HepG2 (cell line): Measurements from ENCODE around the gene ABCG5. TPM values are rescaled to one million over a fixed set of nuclear protein-coding genes. Genes with fewer than 3 reads are reported as not detected.

Experiments used
- ESRRA ChIP-seq: sonication (generic); formaldehyde crosslinking; IDR thresholded peaks from 2 replicates; pipeline ENCODE4 v1.5.1; 2020; ENCODE audit warnings: mild to moderate bottlenecking, low read depth, missing genetic modification reagents
- MYNN ChIP-seq: sonication (generic); formaldehyde crosslinking; IDR thresholded peaks from 2 replicates; pipeline ENCODE4 v1.4.0; 2020; ENCODE audit warnings: mild to moderate bottlenecking, low read depth, missing genetic modification reagents
- NR2C2 ChIP-seq: sonication (generic); formaldehyde crosslinking; IDR thresholded peaks from 2 replicates; pipeline ENCODE4 v1.4.0; 2020; ENCODE audit warnings: missing genetic modification reagents, mild to moderate bottlenecking, moderate library complexity, borderline replicate concordance
- NR2F1 ChIP-seq, 2 experiments: fragments of 450-650 bp in 1 of 2; formaldehyde crosslinking in 1 of 2; IDR thresholded peaks; 2 replicates each; pipeline versions ENCODE4 v1.5.0 to v1.6.1; 2016 to 2020; ENCODE audit warnings: mild to moderate bottlenecking in 1 of 2, missing compliant biosample characterization in 1 of 2, missing genetic modification reagents in 1 of 2, moderate library complexity in 1 of 2
- REXO4 ChIP-seq: sonication (generic); formaldehyde crosslinking; IDR thresholded peaks from 2 replicates; pipeline ENCODE4 v1.8.0; 2022; ENCODE audit warnings: missing genetic modification reagents, mild to moderate bottlenecking, borderline replicate concordance
- SIN3A ChIP-seq: IDR thresholded peaks from 2 replicates; pipeline ENCODE4 v1.6.1; 2011; ENCODE audit warnings: low read depth, mild to moderate bottlenecking, control low read depth, low read length, borderline replicate concordance
- SOX5 ChIP-seq: IDR thresholded peaks from 2 replicates; pipeline ENCODE4 v1.6.1; 2016; ENCODE audit warnings: borderline replicate concordance
- TSC22D2 ChIP-seq: sonication (generic); formaldehyde crosslinking; IDR thresholded peaks from 2 replicates; pipeline ENCODE4 v1.5.1; 2020; ENCODE audit warnings: missing genetic modification reagents, mild to moderate bottlenecking, borderline replicate concordance
- ZBTB21 ChIP-seq: sonication (generic); formaldehyde crosslinking; IDR thresholded peaks from 2 replicates; pipeline ENCODE4 v1.4.0; 2020; ENCODE audit warnings: missing genetic modification reagents
- ZFP90 ChIP-seq: sonication (generic); formaldehyde crosslinking; IDR thresholded peaks from 2 replicates; pipeline ENCODE4 v1.8.0; 2022; ENCODE audit warnings: missing genetic modification reagents, mild to moderate bottlenecking, inconsistent platforms, borderline replicate concordance
- ZKSCAN1 ChIP-seq: fragments of 150-350 bp; IDR thresholded peaks from 2 replicates; pipeline ENCODE4 v1.6.1; 2014; ENCODE audit warnings: low read length
- ZNF839 ChIP-seq: sonication (generic); formaldehyde crosslinking; IDR thresholded peaks from 2 replicates; pipeline ENCODE4 v1.4.0; 2020; ENCODE audit warnings: missing genetic modification reagents, mild to moderate bottlenecking, borderline replicate concordance
- ZNF891 ChIP-seq: sonication (generic); formaldehyde crosslinking; IDR thresholded peaks from 2 replicates; pipeline ENCODE4 v1.5.0; 2020; ENCODE audit warnings: mild to moderate bottlenecking, missing genetic modification reagents
- polyA plus RNA-seq, 8 experiments: library from polyadenylated mRNA; depleted of rRNA in 3 of 8; stranded (reverse) in 7 of 8; unstranded in 1 of 8; fragments of >200 nt; fragmentation: Illumina TruSeq in 4 of 8; extraction: Trizol in 4 of 8; gene quantifications; 2 replicates each; pipeline versions ENCODE4 v1.2.1 to v1.2.3, GENCODE V29; 2011 to 2016; ENCODE audit warnings: low read depth in 4 of 8, missing spikeins in 1 of 8, mixed read lengths in 1 of 8; ENCODE audit not compliant: insufficient read depth in 1 of 8
- total RNA-seq, 5 experiments: library from RNA; depleted of rRNA; stranded (reverse); fragments of >200 nt; fragmentation: Illumina TruSeq; extraction: Trizol; gene quantifications; 2 replicates each; pipeline ENCODE4 v1.2.3, GENCODE V29; 2016; ENCODE audit warnings: low read depth in 1 of 5
- TF ChIP-seq, protein P1 (sequence below): sonication (generic); formaldehyde crosslinking; IDR thresholded peaks from 2 replicates; pipeline ENCODE4 v1.4.0; 2020; ENCODE audit warnings: missing genetic modification reagents, mild to moderate bottlenecking, borderline replicate concordance
- TF ChIP-seq, protein P2 (sequence below): sonication (generic); formaldehyde crosslinking; IDR thresholded peaks from 2 replicates; pipeline ENCODE4 v1.8.0; 2022; ENCODE audit warnings: mild to moderate bottlenecking, missing genetic modification reagents, moderate library complexity
- TF ChIP-seq, protein P3 (sequence below): sonication (generic); formaldehyde crosslinking; IDR thresholded peaks from 2 replicates; pipeline ENCODE4 v1.5.0; 2020; ENCODE audit warnings: mild to moderate bottlenecking, missing genetic modification reagents, borderline replicate concordance

The ABCG5 gene
- total and polyA plus RNA-seq, 2 of the 13 experiments (the other 11 are each of a cell fraction or from before 2014, with no cell fraction given), result 15.1 to 39.0 TPM

DNA sequence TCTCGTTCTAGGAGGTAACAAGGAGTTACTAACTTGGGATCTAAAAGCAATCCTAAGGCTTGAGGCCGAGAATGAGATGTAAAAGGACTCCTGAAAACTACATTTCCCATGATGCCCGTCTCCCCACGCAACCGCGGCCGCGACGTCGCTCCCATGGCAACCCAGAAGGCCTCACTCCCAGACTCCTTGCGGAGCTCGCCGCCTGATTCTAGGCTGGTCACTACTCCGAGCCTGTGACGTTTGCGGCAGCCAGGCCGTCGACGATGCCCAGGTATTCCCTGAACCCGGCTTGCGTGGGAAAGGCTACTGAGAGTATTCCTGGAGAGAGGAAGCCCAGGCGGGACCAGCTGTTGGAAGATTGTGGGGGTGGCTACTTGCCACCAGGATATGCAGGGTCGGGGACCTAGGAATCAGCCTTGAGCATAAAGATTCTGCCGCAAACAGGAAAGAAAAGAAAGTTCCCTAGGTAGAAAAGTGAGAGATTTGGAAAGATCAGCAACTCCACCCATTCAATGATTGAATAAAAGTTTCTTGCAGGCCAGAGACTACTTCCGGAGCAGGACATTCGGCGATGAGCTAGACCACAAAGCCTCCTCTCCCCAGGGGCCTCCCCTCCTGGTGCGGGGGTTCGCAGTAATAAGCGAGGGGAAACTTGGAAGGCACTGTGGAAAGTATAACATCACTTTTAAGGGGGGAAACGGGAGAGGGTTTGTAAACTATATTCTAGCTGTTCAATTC lies 64.6 kb downstream of the ABCG5 start, which contains the start of gene DYNC2LI1 (continued):
- TF ChIP-seq, protein P1, sequence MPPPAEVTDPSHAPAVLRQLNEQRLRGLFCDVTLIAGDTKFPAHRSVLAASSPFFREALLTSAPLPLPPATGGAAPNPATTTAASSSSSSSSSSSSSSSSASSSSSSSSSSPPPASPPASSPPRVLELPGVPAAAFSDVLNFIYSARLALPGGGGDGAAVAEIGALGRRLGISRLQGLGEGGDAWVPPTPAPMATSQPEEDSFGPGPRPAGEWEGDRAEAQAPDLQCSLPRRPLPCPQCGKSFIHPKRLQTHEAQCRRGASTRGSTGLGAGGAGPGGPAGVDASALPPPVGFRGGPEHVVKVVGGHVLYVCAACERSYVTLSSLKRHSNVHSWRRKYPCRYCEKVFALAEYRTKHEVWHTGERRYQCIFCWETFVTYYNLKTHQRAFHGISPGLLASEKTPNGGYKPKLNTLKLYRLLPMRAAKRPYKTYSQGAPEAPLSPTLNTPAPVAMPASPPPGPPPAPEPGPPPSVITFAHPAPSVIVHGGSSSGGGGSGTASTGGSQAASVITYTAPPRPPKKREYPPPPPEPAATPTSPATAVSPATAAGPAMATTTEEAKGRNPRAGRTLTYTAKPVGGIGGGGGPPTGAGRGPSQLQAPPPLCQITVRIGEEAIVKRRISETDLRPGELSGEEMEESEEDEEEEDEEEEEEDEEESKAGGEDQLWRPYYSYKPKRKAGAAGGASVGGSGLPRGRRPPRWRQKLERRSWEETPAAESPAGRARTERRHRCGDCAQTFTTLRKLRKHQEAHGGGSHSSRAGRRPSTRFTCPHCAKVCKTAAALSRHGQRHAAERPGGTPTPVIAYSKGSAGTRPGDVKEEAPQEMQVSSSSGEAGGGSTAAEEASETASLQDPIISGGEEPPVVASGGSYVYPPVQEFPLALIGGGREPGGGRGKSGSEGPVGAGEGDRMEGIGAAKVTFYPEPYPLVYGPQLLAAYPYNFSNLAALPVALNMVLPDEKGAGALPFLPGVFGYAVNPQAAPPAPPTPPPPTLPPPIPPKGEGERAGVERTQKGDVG, result peak; percentile 67; the same call in 1 of the 2 replicates
- TF ChIP-seq, protein P2, sequence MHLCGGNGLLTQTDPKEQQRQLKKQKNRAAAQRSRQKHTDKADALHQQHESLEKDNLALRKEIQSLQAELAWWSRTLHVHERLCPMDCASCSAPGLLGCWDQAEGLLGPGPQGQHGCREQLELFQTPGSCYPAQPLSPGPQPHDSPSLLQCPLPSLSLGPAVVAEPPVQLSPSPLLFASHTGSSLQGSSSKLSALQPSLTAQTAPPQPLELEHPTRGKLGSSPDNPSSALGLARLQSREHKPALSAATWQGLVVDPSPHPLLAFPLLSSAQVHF, result 0 out of 2 replicates have a peak, but pooled peaks have one; percentile 64
- 0 out of 2 replicates have a peak, but pooled peaks have one; percentile 31 for TF ChIP-seq ZKSCAN1
- no peak; the same call in 1 of the 2 replicates for TF ChIP-seq ESRRA
- TF ChIP-seq SIN3A, result peak; percentile 92; the same call in 1 of the 2 replicates
- TF ChIP-seq ZNF891 (CRISPR knock-in tag), result peak; percentile 88; the same call in 1 of the 2 replicates
- TF ChIP-seq ZBTB21 (CRISPR knock-in tag), result peak; percentile 73
- peak; percentile 98 for TF ChIP-seq ZNF839 (CRISPR knock-in tag)
- TF ChIP-seq MYNN, result no peak
- peak; percentile 55; the same call in 1 of the 2 replicates for TF ChIP-seq TSC22D2 (CRISPR knock-in tag)
- no peak for TF ChIP-seq NR2F1 (CRISPR knock-in tag; IDR thresholded peaks at IDR 0.05)
- peak; percentile 92 for TF ChIP-seq NR2C2
- TF ChIP-seq ZFP90 (CRISPR knock-in tag), result 0 out of 2 replicates have a peak, but pooled peaks have one; percentile 36
- TF ChIP-seq, protein P3, sequence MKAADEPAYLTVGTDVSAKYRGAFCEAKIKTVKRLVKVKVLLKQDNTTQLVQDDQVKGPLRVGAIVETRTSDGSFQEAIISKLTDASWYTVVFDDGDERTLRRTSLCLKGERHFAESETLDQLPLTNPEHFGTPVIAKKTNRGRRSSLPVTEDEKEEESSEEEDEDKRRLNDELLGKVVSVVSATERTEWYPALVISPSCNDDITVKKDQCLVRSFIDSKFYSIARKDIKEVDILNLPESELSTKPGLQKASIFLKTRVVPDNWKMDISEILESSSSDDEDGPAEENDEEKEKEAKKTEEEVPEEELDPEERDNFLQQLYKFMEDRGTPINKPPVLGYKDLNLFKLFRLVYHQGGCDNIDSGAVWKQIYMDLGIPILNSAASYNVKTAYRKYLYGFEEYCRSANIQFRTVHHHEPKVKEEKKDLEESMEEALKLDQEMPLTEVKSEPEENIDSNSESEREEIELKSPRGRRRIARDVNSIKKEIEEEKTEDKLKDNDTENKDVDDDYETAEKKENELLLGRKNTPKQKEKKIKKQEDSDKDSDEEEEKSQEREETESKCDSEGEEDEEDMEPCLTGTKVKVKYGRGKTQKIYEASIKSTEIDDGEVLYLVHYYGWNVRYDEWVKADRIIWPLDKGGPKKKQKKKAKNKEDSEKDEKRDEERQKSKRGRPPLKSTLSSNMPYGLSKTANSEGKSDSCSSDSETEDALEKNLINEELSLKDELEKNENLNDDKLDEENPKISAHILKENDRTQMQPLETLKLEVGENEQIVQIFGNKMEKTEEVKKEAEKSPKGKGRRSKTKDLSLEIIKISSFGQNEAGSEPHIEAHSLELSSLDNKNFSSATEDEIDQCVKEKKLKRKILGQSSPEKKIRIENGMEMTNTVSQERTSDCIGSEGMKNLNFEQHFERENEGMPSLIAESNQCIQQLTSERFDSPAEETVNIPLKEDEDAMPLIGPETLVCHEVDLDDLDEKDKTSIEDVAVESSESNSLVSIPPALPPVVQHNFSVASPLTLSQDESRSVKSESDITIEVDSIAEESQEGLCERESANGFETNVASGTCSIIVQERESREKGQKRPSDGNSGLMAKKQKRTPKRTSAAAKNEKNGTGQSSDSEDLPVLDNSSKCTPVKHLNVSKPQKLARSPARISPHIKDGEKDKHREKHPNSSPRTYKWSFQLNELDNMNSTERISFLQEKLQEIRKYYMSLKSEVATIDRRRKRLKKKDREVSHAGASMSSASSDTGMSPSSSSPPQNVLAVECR (CRISPR knock-in tag), result peak; percentile 97
- TF ChIP-seq SOX5 (CRISPR knock-in tag), result peak; percentile 18; the same call in 1 of the 2 replicates
- TF ChIP-seq REXO4 (CRISPR knock-in tag), result no peak
